Mesenchymal stem cell (in vitro differentiated cells and primary cell): ENCODE measurements around the gene CABLES2.

ENCODE experiments used
- DNase-seq: peaks from one replicate; pipeline ENCODE4 v3.0.0-alpha.2; 2013
- H2AFZ ChIP-seq: one replicate; pipeline ENCODE4 v1.6.1; 2013; ENCODE audit warnings: low read depth, mild to moderate bottlenecking, control low read depth, inconsistent platforms, low read length, moderate library complexity
- H2AK5ac ChIP-seq: 2 replicates; pipeline ENCODE4 v1.6.1; 2013; ENCODE audit warnings: low read length, moderate library complexity, mild to moderate bottlenecking, inconsistent platforms; ENCODE audit not compliant: severe bottlenecking
- H2BK120ac ChIP-seq: one replicate; pipeline ENCODE4 v1.6.1; 2013; ENCODE audit warnings: low read depth, mild to moderate bottlenecking, inconsistent platforms, low read length, moderate library complexity
- H2BK12ac ChIP-seq, 2 experiments: one replicate each; pipeline ENCODE4 v1.6.1; 2013; ENCODE audit warnings: inconsistent platforms in 2 of 2, low read length in 2 of 2, mild to moderate bottlenecking in 2 of 2, moderate library complexity in 2 of 2, control low read depth in 1 of 2
- H2BK15ac ChIP-seq: one replicate; pipeline ENCODE4 v1.6.1; 2013; ENCODE audit warnings: mild to moderate bottlenecking, low read depth, inconsistent platforms; ENCODE audit not compliant: poor library complexity, severe bottlenecking
- H2BK5ac ChIP-seq: 2 replicates; pipeline ENCODE4 v1.6.1; 2013; ENCODE audit warnings: low read depth, mild to moderate bottlenecking, low read length, control low read depth, inconsistent platforms; ENCODE audit not compliant: poor library complexity, severe bottlenecking
- H3K14ac ChIP-seq, 2 experiments: one replicate each; pipeline ENCODE4 v1.6.1; 2013; ENCODE audit warnings: inconsistent platforms in 2 of 2, low read length in 2 of 2, control low read depth in 1 of 2, mild to moderate bottlenecking in 1 of 2, moderate library complexity in 1 of 2
- H3K18ac ChIP-seq, 2 experiments: one replicate each; pipeline ENCODE4 v1.6.1; 2013; ENCODE audit warnings: inconsistent platforms in 2 of 2, low read length in 2 of 2, control low read depth in 1 of 2, low read depth in 1 of 2, mild to moderate bottlenecking in 1 of 2
- H3K23ac ChIP-seq, 2 experiments: one replicate each; pipeline ENCODE4 v1.6.1; 2013; ENCODE audit warnings: inconsistent platforms in 2 of 2, low read length in 2 of 2, mild to moderate bottlenecking in 2 of 2, moderate library complexity in 2 of 2, control low read depth in 1 of 2
- H3K27ac ChIP-seq: 2 replicates; pipeline ENCODE4 v1.5.1; 2013; ENCODE audit warnings: mild to moderate bottlenecking, moderate library complexity, low read length, control low read depth, inconsistent platforms; ENCODE audit not compliant: poor library complexity, severe bottlenecking
- H3K27me3 ChIP-seq, 2 experiments: 2 replicates each; pipeline versions ENCODE4 v1.6.1 to v1.7.0; 2013; ENCODE audit warnings: low read length in 2 of 2, mild to moderate bottlenecking in 2 of 2, moderate library complexity in 2 of 2, control low read depth in 1 of 2, inconsistent platforms in 1 of 2; ENCODE audit not compliant: control insufficient read depth in 1 of 2, insufficient read depth in 1 of 2
- H3K36me3 ChIP-seq, 2 experiments: 2 replicates each; pipeline versions ENCODE4 v1.6.1 to v1.7.0; 2013; ENCODE audit warnings: low read length in 2 of 2, control low read depth in 1 of 2, inconsistent platforms in 1 of 2, low read depth in 1 of 2, mild to moderate bottlenecking in 1 of 2; ENCODE audit not compliant: insufficient read depth in 2 of 2, control insufficient read depth in 1 of 2
- H3K4ac ChIP-seq, 2 experiments: one replicate each; pipeline ENCODE4 v1.6.1; 2013; ENCODE audit warnings: inconsistent platforms in 2 of 2, low read length in 2 of 2, mild to moderate bottlenecking in 2 of 2, moderate library complexity in 2 of 2, control low read depth in 1 of 2, low read depth in 1 of 2
- H3K4me1 ChIP-seq: 2 replicates; pipeline ENCODE4 v1.6.1; 2013; ENCODE audit warnings: low read depth, low read length, control low read depth; ENCODE audit not compliant: control insufficient read depth, insufficient read depth
- H3K4me2 ChIP-seq: 2 replicates; pipeline ENCODE4 v1.6.1; 2013; ENCODE audit warnings: low read length, mild to moderate bottlenecking, inconsistent platforms; ENCODE audit not compliant: poor library complexity, severe bottlenecking
- H3K4me3 ChIP-seq, 2 experiments: 2 replicates each; pipeline versions ENCODE4 v1.5.1 to v1.7.0; 2013; ENCODE audit warnings: low read length in 2 of 2, mild to moderate bottlenecking in 2 of 2, control low read depth in 1 of 2, low read depth in 1 of 2; ENCODE audit not compliant: insufficient read depth in 1 of 2
- H3K79me1 ChIP-seq: replicated peaks from 2 replicates; pipeline ENCODE4 v1.6.1; 2013; ENCODE audit warnings: mild to moderate bottlenecking, control low read depth, low read length, inconsistent platforms; ENCODE audit not compliant: poor library complexity, severe bottlenecking
- H3K9ac ChIP-seq: 2 replicates; pipeline ENCODE4 v1.7.0; 2013; ENCODE audit warnings: mild to moderate bottlenecking, low read length, moderate library complexity
- H3K9me3 ChIP-seq: 2 replicates; pipeline ENCODE4 v1.7.0; 2013; ENCODE audit warnings: mild to moderate bottlenecking, low read length; ENCODE audit not compliant: control insufficient read depth
- H4K8ac ChIP-seq: one replicate; pipeline ENCODE4 v1.6.1; 2013; ENCODE audit warnings: inconsistent platforms, mild to moderate bottlenecking, low read length, moderate library complexity
- H4K91ac ChIP-seq: one replicate; pipeline ENCODE4 v1.6.1; 2013; ENCODE audit warnings: mild to moderate bottlenecking, low read length, inconsistent platforms
- WGBS: methylation state at CpG from one replicate; pipeline ENCODE4 v1.1.7; 2013; ENCODE audit warnings: mixed read lengths; 5-methylcytosine and 5-hydroxymethylcytosine counted together

Gene CABLES2

DNA sequence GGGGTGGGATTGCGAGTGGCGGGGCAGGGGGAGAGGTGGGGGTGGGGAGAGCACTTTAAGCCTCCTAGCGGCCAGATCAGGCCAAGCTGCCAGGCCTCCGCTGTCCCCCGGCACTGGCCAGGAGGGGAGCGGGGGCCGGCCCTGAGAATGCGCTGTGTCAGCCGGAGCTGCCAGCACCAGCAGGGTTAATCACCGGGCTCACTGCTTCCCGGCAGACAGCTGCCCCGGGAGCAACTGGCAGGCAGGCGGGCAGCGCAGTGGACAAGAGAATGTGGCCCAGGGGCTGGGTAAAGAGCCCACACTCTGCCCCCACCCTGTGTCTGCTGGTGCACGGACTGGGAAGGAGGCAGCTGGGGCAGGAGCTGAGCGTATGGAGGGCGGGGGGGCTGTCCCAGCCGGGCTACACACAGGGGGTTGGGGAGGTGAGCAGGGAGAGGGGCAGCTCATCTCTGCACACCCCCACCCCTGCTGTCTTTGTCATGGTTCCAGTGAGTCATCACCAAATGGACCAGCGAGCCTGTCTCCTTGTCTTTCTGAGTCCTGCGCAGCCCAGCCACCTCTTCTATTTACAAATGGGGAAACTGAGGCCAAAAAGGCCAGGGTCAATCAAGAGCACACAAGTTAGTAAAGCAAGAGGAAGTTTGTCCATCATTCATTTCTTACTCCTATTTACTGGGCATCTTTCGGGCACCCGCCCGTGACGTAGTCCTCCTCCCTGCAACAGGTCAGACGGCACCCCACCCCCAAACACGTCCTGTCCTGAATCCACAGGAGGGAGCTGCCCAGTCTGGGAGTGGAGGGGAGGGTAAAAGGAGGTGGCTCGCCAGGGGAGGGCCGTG is 37.9 kb downstream of the CABLES2 start:
- H2BK120ac ChIP-seq = peak overlapping the region; percentile 90
- peak overlapping the region in 1 of 2 experiments; percentile 66 for H3K14ac ChIP-seq
- H3K9me3 ChIP-seq = no peaks in the 10 kb centered on the region
- H3K4ac ChIP-seq = peak overlapping the region; percentile 79 to 84
- peak overlapping the region; percentile 96 for H2BK5ac ChIP-seq
- H3K27me3 ChIP-seq = peaks cover 0 to 3% of the 10 kb centered on the region in 2 experiments
- peak overlapping the region; percentile 93 for H3K27ac ChIP-seq
- H3K18ac ChIP-seq = peak overlapping the region; percentile 77 to 96
- H4K8ac ChIP-seq = peak overlapping the region; percentile 89
- peak overlapping the region; percentile 57 for H3K9ac ChIP-seq
- peak overlapping the region; percentile 71 for H4K91ac ChIP-seq
- H3K36me3 ChIP-seq = peaks cover 0 to 16% of the 10 kb centered on the region in 2 experiments
- H2AK5ac ChIP-seq = peak overlapping the region; percentile 96
- H3K4me1 ChIP-seq = peaks cover 71% of the 10 kb centered on the region
- peak overlapping the region in 1 of 2 experiments; percentile 63 for H3K23ac ChIP-seq
- peak overlapping the region; percentile 22 to 97 for H2BK12ac ChIP-seq
- DNase-seq = peak; percentile 79
- WGBS = 18% methylated on average over 25 of the region's 28 CpGs
- no peaks in the 10 kb centered on the region for H3K79me1 ChIP-seq
- peak overlapping the region; percentile 97 for H2BK15ac ChIP-seq
- H3K4me3 ChIP-seq = peak overlapping the region; percentile 11 to 56
- peak overlapping the region; percentile 80 for H3K4me2 ChIP-seq
- peak overlapping the region; percentile 5 for H2AFZ ChIP-seq

DNA sequence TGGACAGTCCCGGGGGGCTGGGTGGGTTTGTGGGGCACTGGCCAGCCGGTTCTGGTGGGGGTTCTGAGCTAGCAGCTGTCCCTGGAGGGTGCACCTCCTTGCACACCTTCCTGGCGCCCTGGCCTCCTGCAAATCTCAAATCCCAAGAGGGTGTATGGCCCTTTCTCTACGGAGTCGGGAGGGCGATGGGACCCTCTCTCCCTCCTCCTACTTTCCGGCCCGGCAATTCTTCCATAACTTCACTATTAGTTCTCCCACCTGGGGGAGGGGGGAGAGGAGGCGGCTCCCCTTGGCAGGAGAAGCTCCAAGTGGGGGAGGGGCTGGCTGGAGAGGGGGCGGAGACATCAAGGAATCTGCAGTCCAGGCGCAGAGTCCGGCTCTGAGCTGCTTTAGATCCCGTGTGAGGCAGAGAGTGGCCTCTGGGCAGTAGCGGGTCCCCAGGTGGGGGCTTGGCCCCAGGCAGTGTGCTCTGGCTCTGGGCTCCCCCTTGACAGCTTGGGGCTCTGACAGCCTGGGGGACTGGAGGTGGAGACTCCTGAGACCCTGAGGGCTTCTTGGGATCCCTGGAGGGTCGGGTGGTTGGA is 38.6 kb downstream of the CABLES2 start:
- H3K27ac ChIP-seq = peak overlapping the region; percentile 93
- peak overlapping the region in 1 of 2 experiments; percentile 5 for H3K4me3 ChIP-seq
- peak overlapping the region; percentile 42 to 85 for H3K4ac ChIP-seq
- no peak overlapping the region for H3K23ac ChIP-seq
- H2AK5ac ChIP-seq = peak overlapping the region; percentile 86
- peak overlapping the region; percentile 54 for H4K8ac ChIP-seq
- peak overlapping the region; percentile 96 for H2BK5ac ChIP-seq
- peaks cover 0 to 3% of the 10 kb centered on the region in 2 experiments for H3K27me3 ChIP-seq
- peak overlapping the region; percentile 80 for H3K4me2 ChIP-seq
- peak overlapping the region; percentile 49 to 66 for H2BK12ac ChIP-seq
- H3K4me1 ChIP-seq = peaks cover 73% of the 10 kb centered on the region
- H3K9me3 ChIP-seq = no peaks in the 10 kb centered on the region
- H3K79me1 ChIP-seq = no peaks in the 10 kb centered on the region
- no peak overlapping the region for H2AFZ ChIP-seq
- no peak for DNase-seq
- peak overlapping the region; percentile 97 for H2BK15ac ChIP-seq
- peak overlapping the region; percentile 90 for H2BK120ac ChIP-seq
- peak overlapping the region; percentile 94 for H4K91ac ChIP-seq
- H3K14ac ChIP-seq = no peak overlapping the region
- 7% methylated on average over 8 of the region's 15 CpGs for WGBS
- H3K36me3 ChIP-seq = peaks cover 0 to 21% of the 10 kb centered on the region in 2 experiments
- H3K18ac ChIP-seq = peak overlapping the region; percentile 44 to 90
- peak overlapping the region; percentile 57 for H3K9ac ChIP-seq

DNA sequence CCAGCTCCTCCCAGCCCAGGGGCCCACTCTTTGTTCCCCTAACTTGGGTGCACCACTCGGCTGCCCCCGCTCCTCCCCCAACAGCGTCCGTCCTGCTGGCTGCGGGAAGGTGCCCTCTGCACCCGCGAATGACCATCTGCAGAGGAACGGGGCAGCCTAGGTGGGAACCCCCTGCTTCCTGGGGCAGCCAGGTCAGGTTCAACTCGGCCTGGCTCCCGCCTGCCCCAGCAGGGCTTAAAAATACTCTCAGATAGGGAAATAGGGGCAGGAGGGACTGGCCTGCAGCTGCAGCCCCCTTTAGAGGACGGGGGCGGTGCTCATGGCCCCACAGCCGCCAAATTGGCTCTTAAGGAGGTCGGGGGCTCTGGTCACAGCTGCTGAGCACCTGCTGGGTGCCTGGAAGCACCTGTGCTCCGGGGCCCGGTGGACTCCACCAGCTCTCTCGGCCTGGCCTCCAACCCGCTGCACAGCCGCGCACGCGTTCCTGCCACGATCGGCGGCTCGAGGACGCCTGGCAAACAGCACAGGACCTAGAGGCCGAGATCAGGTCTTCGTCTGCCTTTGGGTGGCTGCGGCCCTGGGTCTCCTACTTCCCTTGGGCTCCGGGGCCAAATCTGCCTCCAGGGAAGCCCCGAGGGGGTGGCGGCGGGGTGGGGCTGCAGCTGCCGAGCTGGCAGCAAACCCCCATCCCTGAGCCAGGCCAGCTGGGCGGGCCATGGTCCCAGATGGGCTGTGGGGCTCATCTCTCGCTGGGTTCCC is 39.3 kb downstream of the CABLES2 start:
- 6% methylated on average over 37 of the region's 37 CpGs for WGBS
- Histone ChIP-seq H3K4me3 (peak overlapping the region; percentile 53 to 80), H3K23ac (no peak overlapping the region), H3K9ac (peak overlapping the region; percentile 8), H3K79me1 (no peaks in the 10 kb centered on the region), H3K27ac (peak overlapping the region; percentile 93), H4K8ac (peak overlapping the region; percentile 54), H3K9me3 (no peaks in the 10 kb centered on the region), H3K18ac (peak overlapping the region; percentile 44 to 90), H3K36me3 (peaks cover 0 to 26% of the 10 kb centered on the region in 2 experiments), H2BK120ac (peak overlapping the region; percentile 90), H4K91ac (peak overlapping the region; percentile 94), H2BK12ac (peak overlapping the region; percentile 49 to 66), H3K14ac (peak overlapping the region in 1 of 2 experiments; percentile 2), H2BK5ac (peak overlapping the region; percentile 96), H3K4me1 (peaks cover 80% of the 10 kb centered on the region), H2BK15ac (peak overlapping the region; percentile 97), H3K4me2 (peak overlapping the region; percentile 80), H2AFZ (no peak overlapping the region), H3K4ac (peak overlapping the region; percentile 42 to 77), H3K27me3 (peaks cover 0 to 3% of the 10 kb centered on the region in 2 experiments), H2AK5ac (peak overlapping the region; percentile 28)
- DNase-seq = no peak
